ENCODE data around the gene AFAP1L1.

DNA sequence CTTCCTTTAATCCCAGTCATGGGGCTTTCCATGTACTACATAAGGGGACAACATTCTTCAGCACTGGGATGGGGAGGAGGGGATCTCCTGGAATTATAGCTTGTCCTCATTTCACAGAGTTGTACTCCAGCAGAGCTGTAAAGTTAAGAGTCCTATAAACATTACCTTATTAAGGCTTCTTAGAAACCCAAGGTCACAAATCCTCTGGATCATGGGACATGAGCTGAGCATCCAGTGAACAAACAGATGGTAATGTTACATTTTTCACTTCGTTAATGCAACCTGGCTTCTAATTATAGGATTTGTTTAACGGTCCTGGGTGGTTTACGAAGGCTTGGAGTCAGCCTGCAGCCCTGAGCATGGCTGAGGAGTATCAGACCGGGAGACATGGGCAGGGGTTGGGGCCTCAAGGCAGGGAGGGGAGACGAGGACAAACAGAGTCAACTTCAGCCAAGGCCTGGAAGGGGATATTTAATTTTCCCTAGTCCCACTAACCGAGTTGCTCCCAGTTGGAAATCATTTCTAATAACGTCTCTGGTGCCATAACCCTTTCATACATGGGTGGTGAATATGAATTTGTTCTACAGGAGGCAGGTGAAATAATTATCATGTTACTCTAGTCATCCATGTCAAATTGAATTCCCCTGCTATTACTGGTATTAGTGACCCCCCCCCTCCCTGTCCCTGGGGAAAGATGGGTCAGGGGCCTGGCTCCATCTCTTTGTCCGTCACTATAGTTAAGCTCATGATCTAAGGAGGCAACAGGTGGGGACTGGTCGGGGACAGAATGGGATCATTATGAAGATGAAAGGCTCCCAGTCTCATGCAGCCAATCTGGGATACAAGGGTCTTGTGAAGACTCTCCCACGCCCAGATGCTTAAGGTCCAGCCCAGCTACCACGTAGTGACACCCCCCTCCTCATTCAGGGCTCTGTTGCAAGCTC is 118.2 kb downstream of the AFAP1L1 start:
- TF ChIP-seq, protein P1, sequence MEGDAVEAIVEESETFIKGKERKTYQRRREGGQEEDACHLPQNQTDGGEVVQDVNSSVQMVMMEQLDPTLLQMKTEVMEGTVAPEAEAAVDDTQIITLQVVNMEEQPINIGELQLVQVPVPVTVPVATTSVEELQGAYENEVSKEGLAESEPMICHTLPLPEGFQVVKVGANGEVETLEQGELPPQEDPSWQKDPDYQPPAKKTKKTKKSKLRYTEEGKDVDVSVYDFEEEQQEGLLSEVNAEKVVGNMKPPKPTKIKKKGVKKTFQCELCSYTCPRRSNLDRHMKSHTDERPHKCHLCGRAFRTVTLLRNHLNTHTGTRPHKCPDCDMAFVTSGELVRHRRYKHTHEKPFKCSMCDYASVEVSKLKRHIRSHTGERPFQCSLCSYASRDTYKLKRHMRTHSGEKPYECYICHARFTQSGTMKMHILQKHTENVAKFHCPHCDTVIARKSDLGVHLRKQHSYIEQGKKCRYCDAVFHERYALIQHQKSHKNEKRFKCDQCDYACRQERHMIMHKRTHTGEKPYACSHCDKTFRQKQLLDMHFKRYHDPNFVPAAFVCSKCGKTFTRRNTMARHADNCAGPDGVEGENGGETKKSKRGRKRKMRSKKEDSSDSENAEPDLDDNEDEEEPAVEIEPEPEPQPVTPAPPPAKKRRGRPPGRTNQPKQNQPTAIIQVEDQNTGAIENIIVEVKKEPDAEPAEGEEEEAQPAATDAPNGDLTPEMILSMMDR (IDR thresholded peaks at IDR 0.05) = no peak
- TF ChIP-seq, protein P2, sequence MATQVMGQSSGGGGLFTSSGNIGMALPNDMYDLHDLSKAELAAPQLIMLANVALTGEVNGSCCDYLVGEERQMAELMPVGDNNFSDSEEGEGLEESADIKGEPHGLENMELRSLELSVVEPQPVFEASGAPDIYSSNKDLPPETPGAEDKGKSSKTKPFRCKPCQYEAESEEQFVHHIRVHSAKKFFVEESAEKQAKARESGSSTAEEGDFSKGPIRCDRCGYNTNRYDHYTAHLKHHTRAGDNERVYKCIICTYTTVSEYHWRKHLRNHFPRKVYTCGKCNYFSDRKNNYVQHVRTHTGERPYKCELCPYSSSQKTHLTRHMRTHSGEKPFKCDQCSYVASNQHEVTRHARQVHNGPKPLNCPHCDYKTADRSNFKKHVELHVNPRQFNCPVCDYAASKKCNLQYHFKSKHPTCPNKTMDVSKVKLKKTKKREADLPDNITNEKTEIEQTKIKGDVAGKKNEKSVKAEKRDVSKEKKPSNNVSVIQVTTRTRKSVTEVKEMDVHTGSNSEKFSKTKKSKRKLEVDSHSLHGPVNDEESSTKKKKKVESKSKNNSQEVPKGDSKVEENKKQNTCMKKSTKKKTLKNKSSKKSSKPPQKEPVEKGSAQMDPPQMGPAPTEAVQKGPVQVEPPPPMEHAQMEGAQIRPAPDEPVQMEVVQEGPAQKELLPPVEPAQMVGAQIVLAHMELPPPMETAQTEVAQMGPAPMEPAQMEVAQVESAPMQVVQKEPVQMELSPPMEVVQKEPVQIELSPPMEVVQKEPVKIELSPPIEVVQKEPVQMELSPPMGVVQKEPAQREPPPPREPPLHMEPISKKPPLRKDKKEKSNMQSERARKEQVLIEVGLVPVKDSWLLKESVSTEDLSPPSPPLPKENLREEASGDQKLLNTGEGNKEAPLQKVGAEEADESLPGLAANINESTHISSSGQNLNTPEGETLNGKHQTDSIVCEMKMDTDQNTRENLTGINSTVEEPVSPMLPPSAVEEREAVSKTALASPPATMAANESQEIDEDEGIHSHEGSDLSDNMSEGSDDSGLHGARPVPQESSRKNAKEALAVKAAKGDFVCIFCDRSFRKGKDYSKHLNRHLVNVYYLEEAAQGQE (IDR thresholded peaks at IDR 0.05) = no peak
- TF ChIP-seq MAFK (IDR thresholded peaks at IDR 0.05; ENCODE audit: partially characterized antibody) = no peak
- TF ChIP-seq, protein P3, sequence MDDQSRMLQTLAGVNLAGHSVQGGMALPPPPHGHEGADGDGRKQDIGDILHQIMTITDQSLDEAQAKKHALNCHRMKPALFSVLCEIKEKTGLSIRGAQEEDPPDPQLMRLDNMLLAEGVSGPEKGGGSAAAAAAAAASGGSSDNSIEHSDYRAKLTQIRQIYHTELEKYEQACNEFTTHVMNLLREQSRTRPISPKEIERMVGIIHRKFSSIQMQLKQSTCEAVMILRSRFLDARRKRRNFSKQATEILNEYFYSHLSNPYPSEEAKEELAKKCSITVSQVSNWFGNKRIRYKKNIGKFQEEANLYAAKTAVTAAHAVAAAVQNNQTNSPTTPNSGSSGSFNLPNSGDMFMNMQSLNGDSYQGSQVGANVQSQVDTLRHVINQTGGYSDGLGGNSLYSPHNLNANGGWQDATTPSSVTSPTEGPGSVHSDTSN (IDR thresholded peaks at IDR 0.05) = no peak
- TF ChIP-seq POLR2A (IDR thresholded peaks at IDR 0.05; ENCODE audit: low read length) = no peak
- no peak for TF ChIP-seq KDM1A (IDR thresholded peaks at IDR 0.05; ENCODE audit: low read depth)
- TF ChIP-seq ZFP36 (IDR thresholded peaks at IDR 0.05; ENCODE audit: borderline replicate concordance, partially characterized antibody) = no peak
